SK-N-SH (cell line): ENCODE measurements around the gene CTBP2. TPM values are rescaled to one million over a fixed set of nuclear protein-coding genes. Genes with fewer than 3 reads are reported as not detected.

Source experiments
- CTCF ChIA-PET: fragments of 300-600, 350-600 bp; formaldehyde crosslinking; extraction: SDS; loops from one replicate; lab custom pipeline; 2021; lab: Yijun Ruan, JAX
- POLR2A ChIA-PET: fragments of 350-600 bp; sonication (Branson Sonifier 250); formaldehyde crosslinking; extraction: SDS; loops from one replicate; lab custom pipeline; 2020; ENCODE audit warnings: antibody characterized with exemption, inconsistent platforms; lab: Yijun Ruan, JAX
- DNase-seq: peaks from one replicate; pipeline ENCODE4 v3.0.0; 2012
- H2AFZ ChIP-seq: fragments of 200-600 bp; sonication (generic); 2 replicates; pipeline ENCODE4 v1.8.1; 2016; ENCODE audit warnings: antibody characterized with exemption, mild to moderate bottlenecking, low read depth
- H3F3A ChIP-seq: fragments of 200-600 bp; sonication (generic); replicated peaks from 2 replicates; pipeline ENCODE3; 2016; ENCODE audit warnings: antibody characterized with exemption, mild to moderate bottlenecking; ENCODE audit not compliant: insufficient read depth
- H3K27ac ChIP-seq, 2 experiments: fragments of 200-500 bp in 1 of 2; fragments of 200-600 bp in 1 of 2; sonication (Bioruptor generic) in 1 of 2; sonication (generic), shearing (Covaris generic) in 1 of 2; 2 replicates each; pipeline versions ENCODE4 v1.5.1 to v1.6.1; 2014 to 2016; ENCODE audit warnings: low read depth in 2 of 2, inconsistent platforms in 1 of 2, low read length in 1 of 2, mild to moderate bottlenecking in 1 of 2, mixed read lengths in 1 of 2
- H3K27me3 ChIP-seq: fragments of 200-600 bp; sonication (generic), shearing (Covaris generic); 2 replicates; pipeline ENCODE4 v1.6.1; 2016; ENCODE audit warnings: mixed run types; ENCODE audit not compliant: insufficient read depth
- H3K36me3 ChIP-seq, 2 experiments: fragments of 200-500 bp in 1 of 2; fragments of 200-600 bp in 1 of 2; sonication (Bioruptor generic) in 1 of 2; sonication (generic) in 1 of 2; replicated peaks in 1 of 2; 2 replicates each; pipeline versions ENCODE3 to v1.5.1; 2014 to 2016; ENCODE audit warnings: low read length in 1 of 2, mild to moderate bottlenecking in 1 of 2; ENCODE audit not compliant: insufficient read depth in 2 of 2, control insufficient read depth in 1 of 2
- H3K4me1 ChIP-seq, 2 experiments: fragments of 200-500 bp in 1 of 2; fragments of 200-600 bp in 1 of 2; sonication (Bioruptor generic) in 1 of 2; sonication (generic), shearing (Covaris generic) in 1 of 2; 2 replicates each; pipeline versions ENCODE4 v1.5.1 to v1.6.1; 2014 to 2016; ENCODE audit warnings: low read depth in 1 of 2, low read length in 1 of 2, mixed run types in 1 of 2; ENCODE audit not compliant: insufficient read depth in 2 of 2, control insufficient read depth in 1 of 2
- H3K4me2 ChIP-seq: fragments of 200-600 bp; sonication (generic), shearing (Covaris generic); 2 replicates; pipeline ENCODE4 v1.6.1; 2017; ENCODE audit warnings: mixed run types
- H3K4me3 ChIP-seq, 2 experiments: fragments of 200-500 bp in 1 of 2; fragments of 200-600 bp in 1 of 2; sonication (Bioruptor generic) in 1 of 2; sonication (generic), shearing (Covaris generic) in 1 of 2; 2 replicates each; pipeline versions ENCODE4 v1.5.1 to v1.8.1; 2014 to 2016; ENCODE audit warnings: low read depth in 2 of 2, inconsistent platforms in 1 of 2, low read length in 1 of 2, mild to moderate bottlenecking in 1 of 2, mixed read lengths in 1 of 2, moderate library complexity in 1 of 2
- H3K79me2 ChIP-seq: fragments of 200-600 bp; sonication (generic); 2 replicates; pipeline ENCODE4 v1.8.1; 2017; ENCODE audit warnings: mild to moderate bottlenecking; ENCODE audit not compliant: insufficient read depth
- H3K9ac ChIP-seq: fragments of 200-600 bp; sonication (generic); 2 replicates; pipeline ENCODE4 v1.6.1; 2017; ENCODE audit warnings: mixed run types
- H3K9me2 ChIP-seq: fragments of 200-600 bp; sonication (generic); 2 replicates; pipeline ENCODE4 v1.6.1; 2017; ENCODE audit warnings: mixed run types
- H3K9me3 ChIP-seq: fragments of 200-600 bp; sonication (generic); 2 replicates; pipeline ENCODE4 v1.6.1; 2017; ENCODE audit warnings: mixed run types, mild to moderate bottlenecking, moderate library complexity
- H4K20me1 ChIP-seq: fragments of 200-600 bp; sonication (generic); 2 replicates; pipeline ENCODE4 v1.6.1; 2017; ENCODE audit warnings: mild to moderate bottlenecking, mixed run types; ENCODE audit not compliant: insufficient read depth
- CTCF ChIP-seq: fragments of 200-600 bp; sonication (generic); IDR thresholded peaks from 2 replicates; pipeline ENCODE4 v1.6.1; 2017; ENCODE audit warnings: antibody characterized with exemption, mild to moderate bottlenecking, moderate library complexity
- ELF1 ChIP-seq: IDR thresholded peaks from 2 replicates; pipeline ENCODE4 v1.4.0; 2012
- EP300 ChIP-seq, 2 experiments: IDR thresholded peaks; 2 replicates each; pipeline versions ENCODE4 v1.4.0 to v1.6.1; 2012; ENCODE audit warnings: borderline replicate concordance in 1 of 2, low read depth in 1 of 2, low read length in 1 of 2
- FOXJ3 ChIP-seq: sonication (generic); formaldehyde crosslinking; IDR thresholded peaks from 2 replicates; pipeline ENCODE4 v1.5.1; 2020; ENCODE audit warnings: mild to moderate bottlenecking, missing genetic modification reagents
- MAX ChIP-seq: IDR thresholded peaks from 2 replicates; pipeline ENCODE4 v1.4.0; 2012; ENCODE audit warnings: low read depth
- MEF2A ChIP-seq: IDR thresholded peaks from 2 replicates; pipeline ENCODE4 v1.4.0; 2012; ENCODE audit warnings: low read depth, borderline replicate concordance
- MXI1 ChIP-seq: IDR thresholded peaks from 2 replicates; pipeline ENCODE4 v1.6.1; 2012; ENCODE audit warnings: mild to moderate bottlenecking, low read depth, low read length, improper control_type of control experiment
- NFIC ChIP-seq: IDR thresholded peaks from 2 replicates; pipeline ENCODE4 v1.4.0; 2012; ENCODE audit warnings: borderline replicate concordance
- SMC3 ChIP-seq: IDR thresholded peaks from 2 replicates; pipeline ENCODE4 v1.6.1; 2012; ENCODE audit warnings: low read depth, low read length, improper control_type of control experiment
- USF1 ChIP-seq: IDR thresholded peaks from 2 replicates; pipeline ENCODE4 v1.4.0; 2012; ENCODE audit warnings: low read depth, borderline replicate concordance
- WGBS: methylation state at CpG from one replicate; pipeline ENCODE4 v1.1.6; 2017; ENCODE audit warnings: low lambda C conversion rate; 5-methylcytosine and 5-hydroxymethylcytosine counted together
- polyA plus RNA-seq, 3 experiments: library from polyadenylated mRNA; depleted of rRNA; stranded (reverse); fragments of >200 nt; gene quantifications; 2 replicates each; pipeline ENCODE4 v1.2.3, GENCODE V29; 2012

Gene CTBP2
- polyA plus RNA-seq, 1 of the 3 experiments (the other 2 are of a cell fraction) = 69.7 TPM

- Histone ChIP-seq H2AFZ (no peak overlapping the region), H3K27me3 (no peaks in the 10 kb centered on the region), H3K4me3 (no peak overlapping the region), H3K36me3 (peaks cover 30 to 31% of the 10 kb centered on the region in 2 experiments), H3K9me2 (no peaks in the 10 kb centered on the region), H3K4me2 (no peak overlapping the region), H3K9me3 (no peaks in the 10 kb centered on the region), H3K9ac (no peak overlapping the region), H3F3A (peaks cover 12% of the 10 kb centered on the region), H3K4me1 (no peaks in the 10 kb centered on the region; a peak in 1 of 4 replicates), H4K20me1 (peaks cover 10% of the 10 kb centered on the region; the same call in 1 of the 2 replicates), H3K27ac (no peak overlapping the region), H3K79me2 (peaks cover 65% of the 10 kb centered on the region; the same call in 1 of the 2 replicates)
- no peak for TF ChIP-seq EP300 (IDR thresholded peaks at IDR 0.05; ENCODE audit: borderline replicate concordance in 1 of 2, low read depth in 1 of 2, low read length in 1 of 2)
- peak; percentile 42; the same call in 1 of the 2 replicates for TF ChIP-seq USF1
- 87% methylated on average over 4 of the region's 4 CpGs for WGBS
- no peak for DNase-seq
- ChIA-PET POLR2A (no interaction called here), CTCF (interaction anchor here (1.3 to 1.4 kb wide), 2 partner anchors 15 to 84 kb away, joined by 4 to 6 read pairs; no protein-coding TSS in a partner anchor)
These were observed 182.6 kb downstream of the CTBP2 start for GRCh38 chr10:124977648-124978375.

- peaks cover 64% of the 10 kb centered on the region; the same call in 1 of the 2 replicates for H3K79me2 ChIP-seq
These were observed 183.2 kb downstream of the CTBP2 start for GRCh38 chr10:124977161-124977560.

More at GRCh38 chr10:124977161-124977560, 183.2 kb downstream of the CTBP2 start:
- H3K9me3 ChIP-seq = no peaks in the 10 kb centered on the region
- H4K20me1 ChIP-seq = peaks cover 10% of the 10 kb centered on the region; the same call in 1 of the 2 replicates
- H3K9ac ChIP-seq = no peak overlapping the region
- DNase-seq = no peak
- no peaks in the 10 kb centered on the region for H3K9me2 ChIP-seq
- TF ChIP-seq CTCF = no peak
- no peak for TF ChIP-seq NFIC
- no peak for TF ChIP-seq ELF1
- TF ChIP-seq MAX = no peak
- TF ChIP-seq MEF2A = no peak
- no peak for TF ChIP-seq MXI1
- TF ChIP-seq SMC3 = no peak
- no peak for TF ChIP-seq FOXJ3
- TF ChIP-seq, all 33 proteins: peak for 0
- Histone ChIP-seq H3F3A (peaks cover 12% of the 10 kb centered on the region), H3K36me3 (peaks cover 23 to 34% of the 10 kb centered on the region in 2 experiments), H3K4me1 (no peaks in the 10 kb centered on the region; a peak in 1 of 4 replicates), H2AFZ (no peak overlapping the region), H3K27ac (no peak overlapping the region), H3K4me2 (no peak overlapping the region), H3K27me3 (no peaks in the 10 kb centered on the region), H3K4me3 (no peak overlapping the region)
- ChIA-PET CTCF (no interaction called here), POLR2A (interaction anchor here (0.6 kb wide), 1 partner anchor 11 kb away, joined by 5 read pairs; no protein-coding TSS in a partner anchor)
- 94% methylated on average over 3 of the region's 3 CpGs for WGBS
